ENCODE results near the gene UTS2R. TPM values are rescaled to one million over a fixed set of nuclear protein-coding genes. Genes with fewer than 3 reads are reported as not detected.
A peak's percentile ranks its signal among the peaks of the same experiment; 100 is the strongest.

The UTS2R gene
- total and polyA plus RNA-seq, 2 of the 4 experiments (the other 2 are of a cell fraction), result not detected

DNA sequence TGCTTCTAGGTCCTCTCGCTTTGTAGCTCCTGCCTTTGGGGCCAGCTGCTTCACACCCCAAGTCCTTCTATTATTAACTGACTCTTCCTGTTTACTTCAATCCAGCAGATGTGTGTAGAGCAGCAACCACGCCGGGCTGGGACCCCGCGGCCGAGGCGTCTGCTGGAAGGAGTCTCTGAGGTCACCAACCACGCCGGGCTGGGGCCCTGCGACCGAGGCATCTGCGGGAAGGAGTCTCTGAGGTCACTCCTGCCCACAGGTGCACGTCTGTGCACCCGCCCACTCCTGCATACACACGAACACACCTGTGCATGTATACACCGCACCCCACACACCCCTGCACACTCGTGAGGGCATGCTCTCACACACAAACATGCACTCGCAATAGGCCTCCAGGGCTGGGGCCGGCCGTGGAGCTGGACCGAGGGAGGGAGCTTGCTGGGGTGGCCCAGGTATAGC is 20.3 kb upstream of the UTS2R start (continued):
- TF ChIP-seq MAZ (IDR thresholded peaks at IDR 0.05; ENCODE audit: borderline replicate concordance, low read depth, low read length) (no peak), MXI1 (IDR thresholded peaks at IDR 0.05; ENCODE audit: borderline replicate concordance, low read depth, low read length) (no peak), RCOR1 (IDR thresholded peaks at IDR 0.05; ENCODE audit: insufficient replicate concordance, low read length) (no peak)

DNA sequence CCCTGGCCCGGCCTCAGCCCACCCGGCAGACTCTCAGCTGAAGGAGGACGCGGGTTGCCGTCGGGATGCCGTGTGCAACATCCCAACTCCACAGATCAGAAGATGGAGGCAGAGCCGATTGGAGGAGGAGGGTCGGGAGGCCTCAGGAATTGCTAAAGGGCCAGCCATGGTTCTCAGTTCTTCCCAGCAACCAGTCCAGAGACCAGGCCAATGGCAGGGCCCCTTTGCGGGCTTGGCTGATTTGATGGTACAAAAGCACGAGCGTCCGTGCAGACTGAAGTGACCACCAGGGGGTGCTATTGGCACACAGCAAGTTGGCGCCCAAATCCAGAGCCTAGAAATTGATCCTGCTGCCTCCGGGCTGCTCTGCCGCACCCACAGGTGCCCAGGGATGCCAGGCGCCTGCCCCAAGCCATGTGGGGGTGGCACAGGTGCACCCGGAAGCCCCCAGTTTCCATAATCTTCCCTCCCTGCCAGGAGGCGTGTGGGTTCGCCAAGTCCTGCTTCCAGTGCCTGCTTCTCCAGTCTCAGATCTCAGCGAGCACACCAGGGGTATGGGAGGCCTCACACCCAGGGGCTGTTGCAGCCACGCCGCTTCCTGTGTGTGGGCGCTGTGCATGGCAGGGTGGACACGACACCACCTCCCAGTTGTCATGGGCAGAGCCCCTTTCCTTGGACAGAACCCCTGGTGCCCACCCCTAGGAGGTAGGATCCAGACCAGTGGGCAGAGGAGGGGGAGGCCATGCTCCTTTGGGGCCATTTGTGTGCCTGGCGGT is 19.7 kb upstream of the UTS2R start:
- Histone ChIP-seq H3K4me3 (ENCODE audit: insufficient read depth, low read depth, low read length) (no peak overlapping the region), H2BK20ac (ENCODE audit: low read depth, low read length) (no peak overlapping the region), H3K9me1 (ENCODE audit: insufficient read depth, low read length) (no peaks in the 10 kb centered on the region), H3K4ac (ENCODE audit: low read depth, low read length) (no peak overlapping the region), H4K8ac (ENCODE audit: low read depth in 2 of 2, low read length in 2 of 2) (no peak overlapping the region), H2BK15ac (ENCODE audit: low read depth, low read length) (no peak overlapping the region), H2AK9ac (replicated peaks; ENCODE audit: low read depth, low read length, poor library complexity) (no peak overlapping the region), H2AK5ac (ENCODE audit: low read depth, low read length) (no peak overlapping the region), H4K91ac (ENCODE audit: insufficient read depth, low read depth, low read length) (no peak overlapping the region), H3K4me1 (ENCODE audit: control insufficient read depth, insufficient read depth, low read length) (peaks cover 5% of the 10 kb centered on the region; the same call in 1 of the 2 replicates), H3K36me3 (ENCODE audit: control insufficient read depth, insufficient read depth, low read length) (no peaks in the 10 kb centered on the region), H3K27ac (ENCODE audit: insufficient read depth, low read length) (no peak overlapping the region), H3K9ac (ENCODE audit: low read depth, low read length) (no peak overlapping the region), H3K9me3 (ENCODE audit: control insufficient read depth, insufficient read depth, low read length) (no peaks in the 10 kb centered on the region), H4K20me1 (ENCODE audit: insufficient read depth, low read length) (peaks cover 7% of the 10 kb centered on the region; the same call in 1 of the 2 replicates), H3K56ac (ENCODE audit: extremely low read depth, insufficient read depth, low read length) (no peak overlapping the region), H3K18ac (ENCODE audit: low read depth, low read length) (no peak overlapping the region), H2AFZ (replicated peaks; ENCODE audit: low read length, poor library complexity) (peak overlapping the region; percentile 82), H2BK5ac (ENCODE audit: low read depth, low read length, poor library complexity, severe bottlenecking) (no peak overlapping the region), H2BK120ac (ENCODE audit: low read depth, low read length) (no peak overlapping the region), H3K27me3 (ENCODE audit: control insufficient read depth, insufficient read depth, low read length) (peaks cover 29% of the 10 kb centered on the region), H3K79me1 (ENCODE audit: low read depth in 1 of 2, low read length in 2 of 2) (no peaks in the 10 kb centered on the region), H3K14ac (replicated peaks; ENCODE audit: low read depth, low read length) (no peak overlapping the region), H3K23ac (ENCODE audit: low read depth, low read length) (no peak overlapping the region), H3K4me2 (ENCODE audit: low read depth, low read length) (no peak overlapping the region), H4K5ac (ENCODE audit: low read depth, low read length) (no peak overlapping the region)
- intact Hi-C loops (cut with micrococcal nuclease), result loop anchor here (1.0 kb wide), 3 partner anchors 62 to 200 kb away; no protein-coding TSS in a partner anchor
- dilution Hi-C loops (cut with HindIII; ENCODE audit: low sequenced_read_pairs, unreplicated experiment), result no loop called here
- POLR2A ChIA-PET (ENCODE audit: unreplicated experiment), result no interaction called here
- DNase-seq, result peak; percentile 84
- peak; percentile 93 for ATAC-seq (ENCODE audit: low read depth)
- no TSS peak for BruUV-seq (replicated peaks)
- CTCF ChIA-PET, result no interaction called here
- 26% methylated on average over 11 of the region's 26 CpGs; no CpG with 5 or more reads in 1 of the 2 experiments for WGBS, 2 experiments (ENCODE audit: extremely low coverage in 2 of 2, insufficient read length in 1 of 2)
- in situ Hi-C loops (cut with MboI; ENCODE audit: low sequenced_read_pairs), result loop anchor here (5.0 to 10.0 kb wide), 3 partner anchors 55 to 423 kb away; no protein-coding TSS in a partner anchor
- peak; percentile 91 for TF ChIP-seq SMC3 (IDR thresholded peaks at IDR 0.05; ENCODE audit: low read depth, low read length)
- no peak for TF ChIP-seq RCOR1 (IDR thresholded peaks at IDR 0.05; ENCODE audit: insufficient replicate concordance, low read length)
- TF ChIP-seq CEBPB (IDR thresholded peaks at IDR 0.05; ENCODE audit: low read depth, low read length), result no peak
- TF ChIP-seq, protein P1, sequence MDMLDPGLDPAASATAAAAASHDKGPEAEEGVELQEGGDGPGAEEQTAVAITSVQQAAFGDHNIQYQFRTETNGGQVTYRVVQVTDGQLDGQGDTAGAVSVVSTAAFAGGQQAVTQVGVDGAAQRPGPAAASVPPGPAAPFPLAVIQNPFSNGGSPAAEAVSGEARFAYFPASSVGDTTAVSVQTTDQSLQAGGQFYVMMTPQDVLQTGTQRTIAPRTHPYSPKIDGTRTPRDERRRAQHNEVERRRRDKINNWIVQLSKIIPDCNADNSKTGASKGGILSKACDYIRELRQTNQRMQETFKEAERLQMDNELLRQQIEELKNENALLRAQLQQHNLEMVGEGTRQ (IDR thresholded peaks at IDR 0.05; ENCODE audit: low read depth, low read length), result no peak
- no peak for TF ChIP-seq CHD1 (IDR thresholded peaks at IDR 0.05; ENCODE audit: low read depth, low read length)
- TF ChIP-seq, protein P2, sequence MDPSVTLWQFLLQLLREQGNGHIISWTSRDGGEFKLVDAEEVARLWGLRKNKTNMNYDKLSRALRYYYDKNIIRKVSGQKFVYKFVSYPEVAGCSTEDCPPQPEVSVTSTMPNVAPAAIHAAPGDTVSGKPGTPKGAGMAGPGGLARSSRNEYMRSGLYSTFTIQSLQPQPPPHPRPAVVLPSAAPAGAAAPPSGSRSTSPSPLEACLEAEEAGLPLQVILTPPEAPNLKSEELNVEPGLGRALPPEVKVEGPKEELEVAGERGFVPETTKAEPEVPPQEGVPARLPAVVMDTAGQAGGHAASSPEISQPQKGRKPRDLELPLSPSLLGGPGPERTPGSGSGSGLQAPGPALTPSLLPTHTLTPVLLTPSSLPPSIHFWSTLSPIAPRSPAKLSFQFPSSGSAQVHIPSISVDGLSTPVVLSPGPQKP (IDR thresholded peaks at IDR 0.05; ENCODE audit: borderline replicate concordance, low read depth, low read length), result no peak
- peak; percentile 40; the same call in 1 of the 2 replicates for TF ChIP-seq BHLHE40 (IDR thresholded peaks at IDR 0.05; ENCODE audit: low read depth, low read length)
- TF ChIP-seq RAD21 (IDR thresholded peaks at IDR 0.05; ENCODE audit: low read length), result peak; percentile 94
- TF ChIP-seq MXI1 (IDR thresholded peaks at IDR 0.05; ENCODE audit: borderline replicate concordance, low read depth, low read length), result no peak

Data from IMR-90 (cell line).